Measurements from ENCODE around the gene PITPNM3. TPM values are rescaled to one million over a fixed set of nuclear protein-coding genes. Genes with fewer than 3 reads are reported as not detected.

PITPNM3 gene
- total and polyA plus RNA-seq, 7 donors = 3.6 to 13.6 (median 5.7) TPM

GRCh38 chr17:6547336-6547735 is 9.0 kb downstream of the PITPNM3 start:
- TF ChIP-seq CTCF (IDR thresholded peaks at IDR 0.05) = no peak
- no peak for TF ChIP-seq EP300 (IDR thresholded peaks at IDR 0.05)
- no peak for TF ChIP-seq POLR2A (IDR thresholded peaks at IDR 0.05)
- TF ChIP-seq POLR2AphosphoS5 (IDR thresholded peaks at IDR 0.05) = no peak
- Histone ChIP-seq H3K27me3 (no peaks in the 10 kb centered on the region), H3K9me3 (no peaks in the 10 kb centered on the region), H3K4me1 (peaks cover 0 to 35% (median 28%) of the 10 kb centered on the region in 4 donors), H3K27ac (peak overlapping the region in 2 of 4 donors; percentile 0 to 20), H3K36me3 (no peaks in the 10 kb centered on the region), H3K4me3 (no peak overlapping the region)
- intact Hi-C loops (cut with DNase I) = loop anchor here (2.0 kb wide), 1 partner anchor 19 kb away; no protein-coding TSS in a partner anchor
- WGBS, 2 donors = 85 to 90% methylated on average over 6 of the region's 6 CpGs
- DNase-seq = no peak

GRCh38 chr17:6546069-6546718 is 10.2 kb downstream of the PITPNM3 start:
- H3K4me3 ChIP-seq = no peak overlapping the region
- intact Hi-C loops (cut with DNase I) = loop anchor here (2.0 kb wide), 1 partner anchor 21 kb away; no protein-coding TSS in a partner anchor
- H3K9me3 ChIP-seq = no peaks in the 10 kb centered on the region
- TF ChIP-seq EP300 (IDR thresholded peaks at IDR 0.05) (no peak), POLR2AphosphoS5 (IDR thresholded peaks at IDR 0.05) (no peak), POLR2A (IDR thresholded peaks at IDR 0.05) (no peak), CTCF (IDR thresholded peaks at IDR 0.05) (no peak)
- H3K27me3 ChIP-seq = no peaks in the 10 kb centered on the region
- peak overlapping the region in 1 of 4 donors; percentile 20 for H3K27ac ChIP-seq
- peaks cover 0 to 24% (median 20%) of the 10 kb centered on the region in 4 donors for H3K4me1 ChIP-seq
- no peaks in the 10 kb centered on the region for H3K36me3 ChIP-seq
- no peak for DNase-seq
- WGBS, 2 donors = 87 to 92% methylated on average over 10 of the region's 10 CpGs

- H3K27ac ChIP-seq = peak overlapping the region in 1 of 4 donors; percentile 27
- H3K9me3 ChIP-seq = no peaks in the 10 kb centered on the region
- DNase-seq = no peak
- H3K4me1 ChIP-seq = peaks cover 0 to 24% (median 20%) of the 10 kb centered on the region in 4 donors
- no peak overlapping the region for H3K4me3 ChIP-seq
- intact Hi-C loops (cut with DNase I) = no loop called here
- 83 to 86% methylated on average over 8 of the region's 8 CpGs for WGBS, 2 donors
- TF ChIP-seq POLR2A (IDR thresholded peaks at IDR 0.05) (no peak), EP300 (IDR thresholded peaks at IDR 0.05) (no peak), CTCF (IDR thresholded peaks at IDR 0.05) (no peak), POLR2AphosphoS5 (IDR thresholded peaks at IDR 0.05) (no peak)
- no peaks in the 10 kb centered on the region for H3K27me3 ChIP-seq
- H3K36me3 ChIP-seq = no peaks in the 10 kb centered on the region
Measured at GRCh38 chr17:6545291-6545690, 11.1 kb downstream of the PITPNM3 start.

GRCh38 chr17:6544011-6544370 is 12.4 kb downstream of the PITPNM3 start:
- intact Hi-C loops (cut with DNase I) = no loop called here
- Histone ChIP-seq H3K36me3 (no peaks in the 10 kb centered on the region), H3K4me1 (peaks cover 0 to 16% (median 12%) of the 10 kb centered on the region in 4 donors), H3K27ac (no peak overlapping the region), H3K4me3 (no peak overlapping the region), H3K9me3 (peaks cover 0 to 1% (median 0%) of the 10 kb centered on the region in 4 donors), H3K27me3 (no peaks in the 10 kb centered on the region)
- TF ChIP-seq EP300 (IDR thresholded peaks at IDR 0.05) (no peak), CTCF (IDR thresholded peaks at IDR 0.05) (no peak), POLR2AphosphoS5 (IDR thresholded peaks at IDR 0.05) (no peak), POLR2A (IDR thresholded peaks at IDR 0.05) (no peak)
- 89 to 90% methylated on average over 5 of the region's 5 CpGs for WGBS, 2 donors
- no peak for DNase-seq
